Osteoblast (primary cell): ENCODE measurements around the gene AOPEP. TPM values are rescaled to one million over a fixed set of nuclear protein-coding genes. Genes with fewer than 3 reads are reported as not detected.

Experiments used
- DNase-seq: peaks from one replicate; pipeline ENCODE4 v3.0.0; 2011; ENCODE audit warnings: low spot score, mixed read lengths; ENCODE audit not compliant: insufficient read length; ENCODE audit errors: missing footprints
- H2AFZ ChIP-seq: 2 replicates; pipeline ENCODE4 v1.6.0; 2011; ENCODE audit warnings: mild to moderate bottlenecking, low read length
- H3K27ac ChIP-seq: 2 replicates; pipeline ENCODE4 v1.5.1; 2011; ENCODE audit warnings: mild to moderate bottlenecking, low read depth, low read length, moderate library complexity
- H3K27me3 ChIP-seq: 2 replicates; pipeline ENCODE4 v1.6.0; 2012; ENCODE audit warnings: mild to moderate bottlenecking, control low read depth, inconsistent platforms, low read length, moderate library complexity; ENCODE audit not compliant: insufficient read depth
- H3K36me3 ChIP-seq: 2 replicates; pipeline ENCODE4 v1.5.1; 2011; ENCODE audit warnings: mild to moderate bottlenecking, low read length, control low read depth, moderate library complexity; ENCODE audit not compliant: insufficient read depth
- H3K4me1 ChIP-seq: 2 replicates; pipeline ENCODE4 v1.5.1; 2011; ENCODE audit warnings: mild to moderate bottlenecking, low read length, control low read depth, moderate library complexity; ENCODE audit not compliant: insufficient read depth
- H3K4me2 ChIP-seq: 2 replicates; pipeline ENCODE4 v1.6.0; 2011; ENCODE audit warnings: mild to moderate bottlenecking, low read length; ENCODE audit not compliant: insufficient read depth
- H3K4me3 ChIP-seq: fragments of 200-600 bp; sonication (generic); 3 replicates; pipeline ENCODE4 v1.5.1; 2012; ENCODE audit warnings: mild to moderate bottlenecking, low read length, inconsistent platforms; ENCODE audit not compliant: insufficient read depth
- H3K79me2 ChIP-seq: 2 replicates; pipeline ENCODE4 v1.6.0; 2012; ENCODE audit warnings: mild to moderate bottlenecking, low read length, control low read depth, inconsistent platforms; ENCODE audit not compliant: insufficient read depth
- H3K9me3 ChIP-seq: 2 replicates; pipeline ENCODE4 v1.5.1; 2011; ENCODE audit warnings: low read depth, low read length, control low read depth
- H4K20me1 ChIP-seq: 2 replicates; pipeline ENCODE4 v1.6.0; 2012; ENCODE audit warnings: mild to moderate bottlenecking, low read length, control low read depth; ENCODE audit not compliant: insufficient read depth
- CTCF ChIP-seq: IDR thresholded peaks from 2 replicates; pipeline ENCODE4 v1.5.1; 2011; ENCODE audit warnings: mild to moderate bottlenecking, low read depth, low read length, moderate library complexity; ENCODE audit errors: extremely low read depth
- total RNA-seq: library from RNA; depleted of rRNA; stranded (reverse); fragments of >200 nt; gene quantifications from 2 replicates; pipeline ENCODE4 v1.2.3, GENCODE V29; 2012

AOPEP gene
- total RNA-seq, 1 donor = 131 TPM

GRCh38 chr9:95065224-95065623 is 338.7 kb downstream of the AOPEP start:
- peak overlapping the region; percentile 69 for H3K27ac ChIP-seq
- peaks cover 94% of the 10 kb centered on the region for H3K36me3 ChIP-seq
- H3K4me3 ChIP-seq = no peak overlapping the region
- no peaks in the 10 kb centered on the region for H3K27me3 ChIP-seq
- DNase-seq = no peak
- H3K79me2 ChIP-seq = peaks cover 100% of the 10 kb centered on the region
- peaks cover 83% of the 10 kb centered on the region for H4K20me1 ChIP-seq
- peaks cover 43% of the 10 kb centered on the region for H3K4me1 ChIP-seq
- TF ChIP-seq CTCF = no peak
- no peaks in the 10 kb centered on the region for H3K9me3 ChIP-seq
- H3K4me2 ChIP-seq = no peak overlapping the region
- no peak overlapping the region for H2AFZ ChIP-seq

GRCh38 chr9:95067057-95067456 is 340.6 kb downstream of the AOPEP start:
- peaks cover 93% of the 10 kb centered on the region for H4K20me1 ChIP-seq
- peaks cover 36% of the 10 kb centered on the region for H3K4me1 ChIP-seq
- no peak overlapping the region for H2AFZ ChIP-seq
- H3K4me2 ChIP-seq = no peak overlapping the region
- peaks cover 93% of the 10 kb centered on the region for H3K36me3 ChIP-seq
- peaks cover 100% of the 10 kb centered on the region for H3K79me2 ChIP-seq
- H3K27me3 ChIP-seq = no peaks in the 10 kb centered on the region
- peak overlapping the region; percentile 54 for H3K27ac ChIP-seq
- no peak for DNase-seq
- no peak overlapping the region for H3K4me3 ChIP-seq
- no peak for TF ChIP-seq CTCF
- H3K9me3 ChIP-seq = no peaks in the 10 kb centered on the region

GRCh38 chr9:95067897-95068296 is 341.4 kb downstream of the AOPEP start:
- no peak overlapping the region for H3K4me2 ChIP-seq
- peak overlapping the region; percentile 54 for H3K27ac ChIP-seq
- H4K20me1 ChIP-seq = peaks cover 92% of the 10 kb centered on the region
- H3K27me3 ChIP-seq = no peaks in the 10 kb centered on the region
- no peaks in the 10 kb centered on the region for H3K9me3 ChIP-seq
- TF ChIP-seq CTCF = no peak
- DNase-seq = no peak
- H3K79me2 ChIP-seq = peaks cover 100% of the 10 kb centered on the region
- no peak overlapping the region for H3K4me3 ChIP-seq
- no peak overlapping the region for H2AFZ ChIP-seq
- H3K4me1 ChIP-seq = peaks cover 34% of the 10 kb centered on the region
- H3K36me3 ChIP-seq = peaks cover 86% of the 10 kb centered on the region

- Histone ChIP-seq H4K20me1 (peaks cover 91% of the 10 kb centered on the region), H3K27me3 (no peaks in the 10 kb centered on the region), H3K36me3 (peaks cover 82% of the 10 kb centered on the region), H3K79me2 (peaks cover 100% of the 10 kb centered on the region), H3K9me3 (no peaks in the 10 kb centered on the region), H2AFZ (no peak overlapping the region), H3K4me2 (no peak overlapping the region), H3K27ac (no peak overlapping the region), H3K4me3 (no peak overlapping the region), H3K4me1 (peaks cover 23% of the 10 kb centered on the region)
- no peak for TF ChIP-seq CTCF
- DNase-seq = no peak
These were observed 344.1 kb downstream of the AOPEP start for GRCh38 chr9:95070549-95071021.
